Measurements from ENCODE around the gene EPSTI1. TPM values are rescaled to one million over a fixed set of nuclear protein-coding genes. Genes with fewer than 3 reads are reported as not detected.
A peak's percentile ranks its signal among the peaks of the same experiment; 100 is the strongest.
"Not testable (repeated sequence)": the region's sequence is repeated elsewhere in the genome, so short reads cannot be mapped to it uniquely, and the experiment has no call there.

EPSTI1 gene, protein sequence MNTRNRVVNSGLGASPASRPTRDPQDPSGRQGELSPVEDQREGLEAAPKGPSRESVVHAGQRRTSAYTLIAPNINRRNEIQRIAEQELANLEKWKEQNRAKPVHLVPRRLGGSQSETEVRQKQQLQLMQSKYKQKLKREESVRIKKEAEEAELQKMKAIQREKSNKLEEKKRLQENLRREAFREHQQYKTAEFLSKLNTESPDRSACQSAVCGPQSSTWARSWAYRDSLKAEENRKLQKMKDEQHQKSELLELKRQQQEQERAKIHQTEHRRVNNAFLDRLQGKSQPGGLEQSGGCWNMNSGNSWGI
- total RNA-seq, result 14.9 TPM

DNA sequence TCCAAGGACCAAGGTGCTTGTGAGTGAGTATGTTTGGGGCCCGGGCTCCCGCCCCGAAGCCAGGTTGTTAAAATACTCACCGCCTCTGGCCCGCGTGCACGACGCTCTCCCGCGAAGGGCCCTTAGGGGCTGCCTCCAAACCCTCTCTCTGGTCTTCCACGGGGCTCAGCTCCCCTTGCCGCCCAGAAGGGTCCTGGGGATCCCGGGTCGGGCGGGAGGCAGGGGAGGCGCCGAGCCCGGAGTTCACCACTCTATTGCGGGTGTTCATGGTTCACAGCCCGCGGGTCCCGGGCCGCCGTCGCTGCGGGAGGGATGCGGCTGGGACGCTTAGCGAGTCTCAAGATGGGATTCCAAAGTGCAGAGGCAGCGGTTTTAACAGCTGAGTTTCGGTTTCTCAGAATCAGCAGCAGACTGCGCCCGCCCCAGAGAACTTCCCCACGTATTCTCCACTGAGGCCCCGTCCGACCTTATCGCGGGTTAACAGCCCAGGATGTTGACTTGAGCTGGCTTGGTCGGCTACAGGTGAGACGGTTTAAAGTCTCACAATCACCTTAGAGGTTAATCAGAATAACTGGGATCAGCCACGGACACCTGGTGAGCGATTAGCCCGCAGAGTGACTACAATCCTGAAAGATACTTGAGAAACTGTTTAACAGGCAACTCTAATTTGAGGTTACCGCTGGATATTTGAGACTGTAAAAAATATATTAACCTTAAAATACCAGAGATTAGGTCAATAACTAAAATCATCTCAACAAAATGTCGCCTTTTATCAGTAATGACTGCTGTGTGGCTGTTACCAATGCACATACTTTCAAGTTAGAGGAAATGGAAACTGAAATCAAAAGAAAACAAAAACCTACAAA, at the start of gene EPSTI1:
Gene EPSTI1, minus strand, starts transcription at position 344 of the 866 bp plus-strand sequence. Its CDS starts 76 bp downstream, at position 268.
- H3K4me3 ChIP-seq (ENCODE audit: low read length), result peak within 1 kb of the TSS; percentile 87
- H3K27me3 ChIP-seq (ENCODE audit: insufficient read depth, low read length), result no peaks in the 10 kb centered on the region
- H3K4me1 ChIP-seq (ENCODE audit: insufficient read depth, low read length), result peaks cover 45% of the 10 kb centered on the region
- H3K9me3 ChIP-seq (ENCODE audit: low read depth, low read length), result no peaks in the 10 kb centered on the region

DNA sequence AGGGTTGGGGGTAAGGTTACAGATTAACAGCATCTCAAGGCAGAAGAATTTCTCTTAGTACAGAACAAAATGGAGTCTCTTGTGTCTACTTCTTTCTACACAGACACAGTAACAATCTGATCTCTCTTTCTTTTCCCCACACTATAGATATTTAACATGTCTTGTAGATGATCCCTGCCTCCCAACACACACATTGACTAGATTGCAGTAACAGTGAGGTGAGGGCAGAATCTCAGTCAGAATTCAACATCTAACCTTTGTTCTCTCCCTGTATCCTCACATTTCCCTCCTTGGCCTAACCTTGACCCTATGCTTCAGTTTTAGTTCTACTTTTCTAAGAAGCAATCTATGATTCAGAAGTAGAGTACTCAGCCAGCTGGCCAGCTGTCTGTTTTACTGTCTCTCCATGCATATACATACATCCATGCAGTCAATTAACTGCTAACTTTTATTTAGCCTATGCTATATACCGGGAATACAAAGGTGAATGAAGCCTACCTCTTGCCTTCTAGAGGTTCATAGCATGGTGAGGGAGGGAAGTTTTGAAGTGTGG, 49.4 kb upstream of the EPSTI1 start:
- Histone ChIP-seq H3K4me1 (ENCODE audit: insufficient read depth, low read length) (peaks cover 39% of the 10 kb centered on the region), H3K9me3 (ENCODE audit: low read depth, low read length) (no peaks in the 10 kb centered on the region), H3K27me3 (ENCODE audit: insufficient read depth, low read length) (no peaks in the 10 kb centered on the region), H3K4me3 (ENCODE audit: low read length) (no peak overlapping the region)

DNA sequence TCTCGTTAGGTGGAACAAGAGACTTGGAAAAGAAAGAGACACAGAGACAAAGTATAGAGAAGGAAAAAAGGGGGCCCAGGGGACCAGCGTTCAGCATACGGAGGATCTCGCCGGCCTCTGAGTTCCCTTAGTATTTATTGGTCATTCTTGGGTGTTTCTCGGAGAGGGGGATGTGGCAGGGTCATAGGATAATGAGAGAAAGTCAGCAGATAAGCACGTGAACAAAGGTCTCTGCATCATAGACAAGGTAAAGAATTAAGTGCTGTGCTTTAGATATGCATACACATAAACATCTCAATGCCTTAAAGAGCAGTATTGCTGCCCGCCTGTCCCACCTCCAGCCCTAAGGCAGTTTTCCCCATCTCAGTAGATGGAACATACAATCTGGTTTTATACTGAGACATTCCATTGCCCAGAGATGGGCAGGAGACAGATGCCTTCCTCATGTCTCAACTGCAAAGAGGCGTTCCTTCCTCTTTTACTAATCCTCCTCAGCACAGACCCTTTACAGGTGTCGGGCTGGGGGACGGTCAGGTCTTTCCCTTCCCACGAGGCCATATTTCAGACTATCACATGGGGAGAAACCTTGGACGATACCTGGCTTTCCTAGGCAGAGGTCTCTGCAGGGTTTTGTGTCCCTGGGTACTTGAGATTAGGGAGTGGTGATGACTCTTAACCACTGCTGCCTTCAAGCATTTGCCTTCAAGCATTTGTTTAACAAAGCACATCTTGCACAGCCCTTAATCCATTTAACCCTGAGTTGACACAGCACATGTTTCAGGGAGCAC, 48.7 kb upstream of the EPSTI1 start:
- not testable (repeated sequence) for H3K9me3 ChIP-seq (ENCODE audit: low read depth, low read length); H3K27me3 ChIP-seq (ENCODE audit: insufficient read depth, low read length); H3K4me3 ChIP-seq (ENCODE audit: low read length)
- H3K4me1 ChIP-seq (ENCODE audit: insufficient read depth, low read length), result peaks cover 35% of the 10 kb centered on the region

- H3K4me1 ChIP-seq (ENCODE audit: insufficient read depth, low read length), result peaks cover 28% of the 10 kb centered on the region
- no peaks in the 10 kb centered on the region for H3K9me3 ChIP-seq (ENCODE audit: low read depth, low read length)
- no peak overlapping the region for H3K4me3 ChIP-seq (ENCODE audit: low read length)
- H3K27me3 ChIP-seq (ENCODE audit: insufficient read depth, low read length), result no peaks in the 10 kb centered on the region
Observed at GRCh38 chr13:43039966-43040365, 47.9 kb upstream of the EPSTI1 start.

- Histone ChIP-seq H3K27me3 (ENCODE audit: insufficient read depth, low read length) (no peaks in the 10 kb centered on the region), H3K9me3 (ENCODE audit: low read depth, low read length) (no peaks in the 10 kb centered on the region), H3K4me3 (ENCODE audit: low read length) (no peak overlapping the region), H3K4me1 (ENCODE audit: insufficient read depth, low read length) (peaks cover 4% of the 10 kb centered on the region)
Observed at GRCh38 chr13:43036351-43037250, 44.6 kb upstream of the EPSTI1 start.

GRCh38 chr13:43033038-43033437, 41.0 kb upstream of the EPSTI1 start:
- Histone ChIP-seq H3K27me3 (ENCODE audit: insufficient read depth, low read length) (no peaks in the 10 kb centered on the region), H3K4me3 (ENCODE audit: low read length) (no peak overlapping the region), H3K4me1 (ENCODE audit: insufficient read depth, low read length) (peaks cover 4% of the 10 kb centered on the region), H3K9me3 (ENCODE audit: low read depth, low read length) (no peaks in the 10 kb centered on the region)

- Histone ChIP-seq H3K27me3 (ENCODE audit: insufficient read depth, low read length) (no peaks in the 10 kb centered on the region), H3K4me1 (ENCODE audit: insufficient read depth, low read length) (peaks cover 8% of the 10 kb centered on the region), H3K9me3 (ENCODE audit: low read depth, low read length) (no peaks in the 10 kb centered on the region)
Observed at GRCh38 chr13:43031881-43032280, 39.8 kb upstream of the EPSTI1 start.

GRCh38 chr13:43030548-43030947, 38.5 kb upstream of the EPSTI1 start:
- peaks cover 15% of the 10 kb centered on the region for H3K4me1 ChIP-seq (ENCODE audit: insufficient read depth, low read length)
- H3K4me3 ChIP-seq (ENCODE audit: low read length), result no peak overlapping the region
- H3K27me3 ChIP-seq (ENCODE audit: insufficient read depth, low read length), result no peaks in the 10 kb centered on the region
- no peaks in the 10 kb centered on the region for H3K9me3 ChIP-seq (ENCODE audit: low read depth, low read length)

More at GRCh38 chr13:43031881-43032280, 39.8 kb upstream of the EPSTI1 start:
- H3K4me3 ChIP-seq (ENCODE audit: low read length), result no peak overlapping the region

- H3K27me3 ChIP-seq (ENCODE audit: insufficient read depth, low read length), result no peaks in the 10 kb centered on the region
Observed at GRCh38 chr13:43026262-43026661, 34.2 kb upstream of the EPSTI1 start.

DNA sequence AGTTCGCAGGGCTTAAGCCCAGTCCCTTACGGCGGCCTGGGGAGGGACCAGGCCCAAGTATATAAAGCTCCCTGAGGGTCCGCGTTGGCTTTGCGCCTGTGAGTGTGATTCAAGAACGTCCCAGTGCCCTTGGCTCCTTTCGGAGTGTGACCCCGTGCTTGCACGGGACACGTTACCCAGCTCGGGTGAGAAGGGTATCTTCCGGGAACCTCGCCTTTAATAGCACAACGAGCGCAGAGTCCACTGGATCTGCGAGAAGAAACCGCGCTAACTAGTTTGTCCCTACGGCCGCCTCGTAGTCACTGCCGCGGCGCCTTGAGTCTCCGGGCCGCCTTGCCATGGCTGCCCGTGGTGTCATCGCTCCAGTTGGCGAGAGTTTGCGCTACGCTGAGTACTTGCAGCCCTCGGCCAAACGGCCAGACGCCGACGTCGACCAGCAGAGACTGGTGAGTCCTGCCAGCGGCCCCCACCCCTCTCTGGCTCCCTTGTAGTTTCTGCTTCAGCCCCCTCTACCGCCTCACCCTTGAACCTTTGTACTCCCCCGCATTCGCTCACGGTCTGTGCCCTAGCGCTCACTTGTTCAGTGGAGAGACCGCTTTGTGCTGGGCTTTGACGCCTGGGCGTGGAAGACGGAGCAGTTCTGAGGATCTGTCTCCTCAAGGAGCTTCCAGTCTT, 31.4 kb upstream of the EPSTI1 start, which contains the start of gene DNAJC15:
Gene DNAJC15, plus strand, starts transcription at position 298 of the 675 bp plus-strand sequence. Its CDS starts 41 bp downstream, at position 339.
- Histone ChIP-seq H3K4me1 (ENCODE audit: insufficient read depth, low read length) (peaks cover 34% of the 10 kb centered on the region), H3K4me3 (ENCODE audit: low read length) (peak within 1 kb of the TSS; percentile 66), H3K9me3 (ENCODE audit: low read depth, low read length) (no peaks in the 10 kb centered on the region), H3K27me3 (ENCODE audit: insufficient read depth, low read length) (no peaks in the 10 kb centered on the region)

More at GRCh38 chr13:43026262-43026661, 34.2 kb upstream of the EPSTI1 start:
- H3K4me1 ChIP-seq (ENCODE audit: insufficient read depth, low read length), result peaks cover 34% of the 10 kb centered on the region
- H3K4me3 ChIP-seq (ENCODE audit: low read length), result no peak overlapping the region
- no peaks in the 10 kb centered on the region for H3K9me3 ChIP-seq (ENCODE audit: low read depth, low read length)

DNA sequence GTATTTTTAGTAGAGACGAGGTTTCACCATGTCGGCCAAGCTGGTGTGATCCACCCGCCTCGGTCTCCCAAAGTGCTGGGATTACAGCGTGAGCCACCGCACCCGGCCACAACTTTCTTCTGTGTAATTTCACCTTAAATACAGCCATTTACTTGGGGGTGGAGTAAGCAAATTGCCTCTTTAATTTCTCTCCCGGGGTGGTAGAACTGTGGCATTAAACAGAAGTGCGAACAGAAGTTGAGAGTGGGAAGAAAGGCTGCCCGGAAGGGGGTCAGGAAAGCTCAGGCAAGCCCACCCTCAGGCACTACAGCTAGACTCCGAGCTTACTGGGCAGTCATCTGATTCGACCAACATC, 30.9 kb upstream of the EPSTI1 start:
- Histone ChIP-seq H3K4me1 (ENCODE audit: insufficient read depth, low read length) (peaks cover 34% of the 10 kb centered on the region), H3K4me3 (ENCODE audit: low read length) (peak overlapping the region; percentile 66), H3K9me3 (ENCODE audit: low read depth, low read length) (no peaks in the 10 kb centered on the region), H3K27me3 (ENCODE audit: insufficient read depth, low read length) (no peaks in the 10 kb centered on the region)

DNA sequence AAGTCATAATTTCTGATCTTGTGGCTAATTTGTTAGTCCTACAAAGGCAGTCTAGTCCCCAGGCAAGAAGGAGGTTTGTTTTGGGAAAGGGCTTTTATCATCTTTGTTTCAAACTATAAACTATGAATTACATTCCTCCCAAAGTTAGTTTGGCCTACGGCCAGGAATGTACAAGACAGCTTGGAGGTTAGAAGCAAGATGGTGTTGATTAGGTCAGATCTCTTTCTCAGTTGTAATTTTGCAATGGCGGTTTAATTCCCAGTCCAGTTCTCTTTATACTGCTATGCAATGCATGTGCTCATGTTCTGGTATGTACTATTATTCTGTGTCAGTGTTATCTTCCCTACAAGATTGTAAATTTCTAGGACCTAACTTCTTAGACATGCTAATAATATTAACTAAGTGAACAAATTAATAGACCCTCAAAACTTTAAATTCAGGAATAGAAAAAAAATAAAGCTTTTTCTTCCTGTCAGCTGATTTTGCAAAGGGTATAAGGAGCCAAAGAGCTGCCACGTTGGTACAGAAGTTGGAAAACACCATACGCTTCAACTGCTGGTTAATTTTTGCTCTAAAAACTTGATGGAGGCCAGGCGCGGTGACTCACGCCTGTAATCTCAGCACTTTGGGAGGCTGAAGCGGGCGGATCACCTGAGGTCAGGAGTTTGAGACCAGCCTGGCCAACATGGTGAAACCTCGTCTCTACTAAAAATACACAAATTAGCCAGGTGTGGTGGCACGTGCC, 30.1 kb upstream of the EPSTI1 start:
- no peaks in the 10 kb centered on the region for H3K27me3 ChIP-seq (ENCODE audit: insufficient read depth, low read length)

DNA sequence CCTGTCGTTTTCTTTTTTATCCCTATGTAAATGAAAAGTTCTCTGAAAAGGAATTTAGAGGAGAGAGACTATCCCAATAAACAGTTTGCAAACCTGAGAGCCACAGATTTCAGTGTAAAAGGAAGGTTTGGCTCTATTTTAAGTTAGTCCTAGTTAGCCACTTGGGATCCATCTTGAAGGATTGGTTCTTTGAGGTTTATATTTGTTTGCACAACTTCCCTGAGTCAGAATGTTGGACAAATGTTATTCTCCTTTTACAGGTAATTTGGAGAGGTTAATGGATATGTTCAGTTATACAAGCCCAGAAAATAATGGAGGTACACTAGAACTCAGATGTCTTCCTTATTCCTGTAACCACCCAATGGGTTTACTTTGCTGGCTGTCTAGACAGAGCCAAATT, 28.8 kb upstream of the EPSTI1 start:
- peaks cover 25% of the 10 kb centered on the region for H3K4me1 ChIP-seq (ENCODE audit: insufficient read depth, low read length)
- H3K9me3 ChIP-seq (ENCODE audit: low read depth, low read length), result no peaks in the 10 kb centered on the region
- no peak overlapping the region for H3K4me3 ChIP-seq (ENCODE audit: low read length)
- no peaks in the 10 kb centered on the region for H3K27me3 ChIP-seq (ENCODE audit: insufficient read depth, low read length)

More for the DNA sequence above, 30.1 kb upstream of the EPSTI1 start:
- H3K4me3 ChIP-seq (ENCODE audit: low read length), result no peak overlapping the region
- H3K9me3 ChIP-seq (ENCODE audit: low read depth, low read length), result no peaks in the 10 kb centered on the region
- H3K4me1 ChIP-seq (ENCODE audit: insufficient read depth, low read length), result peaks cover 30% of the 10 kb centered on the region
